Measurements from ENCODE around the gene IRF5.
"Not testable (repeated sequence)": the region's sequence is repeated elsewhere in the genome, so short reads cannot be mapped to it uniquely, and the experiment has no call there.

The IRF5 gene

GRCh38 chr7:128974241-128974934 lies 36.7 kb downstream of the IRF5 start:
- no peak for DNase-seq

GRCh38 chr7:128982105-128982504 lies 44.4 kb downstream of the IRF5 start:
- no peak for DNase-seq

- no peak for DNase-seq
Observed at GRCh38 chr7:128985660-128986059, 47.9 kb downstream of the IRF5 start.

- no peak for DNase-seq
Observed at GRCh38 chr7:128986609-128987008, 48.9 kb downstream of the IRF5 start.

- no peak for DNase-seq
Observed at GRCh38 chr7:128988372-128988771, 50.6 kb downstream of the IRF5 start.

- no peak for DNase-seq
Observed at GRCh38 chr7:128989961-128990360, 52.2 kb downstream of the IRF5 start.

GRCh38 chr7:128993419-128993818 lies 55.7 kb downstream of the IRF5 start:
- no peak for DNase-seq

- DNase-seq, result not testable (repeated sequence)
Observed at GRCh38 chr7:128994560-128994959, 56.8 kb downstream of the IRF5 start.

GRCh38 chr7:128997181-128997580 lies 59.5 kb downstream of the IRF5 start:
- no peak for DNase-seq

All from activated effector memory CD4-positive, alpha-beta T cell treated with anti-CD3 and anti-CD28 coated beads, Interleukin-2, amount 50 U/mL, for 16 hours (primary cell).